Parathyroid adenoma (tissue), 2 donors: ENCODE results near the gene BRD2.

Experiments used
- H2AFZ ChIP-seq: fragments of 300-600 bp; sonication (generic); one replicate; pipeline ENCODE4 v1.7.0; 2017; ENCODE audit warnings: antibody characterized with exemption, mild to moderate bottlenecking
- H3K27ac ChIP-seq: fragments of 300-600 bp; sonication (generic); one replicate; pipeline ENCODE4 v1.7.0; 2017
- H3K27me3 ChIP-seq: fragments of 300-600 bp; sonication (generic); one replicate; pipeline ENCODE4 v1.7.0; 2017; ENCODE audit warnings: low read length; ENCODE audit not compliant: control insufficient read depth, insufficient read depth
- H3K36me3 ChIP-seq: fragments of 300-600 bp; sonication (generic); one replicate; pipeline ENCODE4 v1.7.0; 2017; ENCODE audit warnings: low read length; ENCODE audit not compliant: control insufficient read depth, insufficient read depth
- H3K4me1 ChIP-seq: fragments of 300-600 bp; sonication (generic); one replicate; pipeline ENCODE4 v1.7.0; 2017; ENCODE audit warnings: control low read depth
- H3K4me2 ChIP-seq: fragments of 300-600 bp; sonication (generic); one replicate; pipeline ENCODE4 v1.7.0; 2017; ENCODE audit warnings: low read length
- H3K4me3 ChIP-seq: fragments of 300-600 bp; sonication (generic); one replicate; pipeline ENCODE4 v1.7.0; 2017; ENCODE audit warnings: low read depth, low read length
- H3K79me2 ChIP-seq: fragments of 300-600 bp; sonication (generic); one replicate; pipeline ENCODE4 v1.7.0; 2017; ENCODE audit warnings: control low read depth
- H3K9ac ChIP-seq: fragments of 300-600 bp; sonication (generic); one replicate; pipeline ENCODE4 v1.7.0; 2017; ENCODE audit warnings: mild to moderate bottlenecking
- H3K9me3 ChIP-seq: fragments of 300-600 bp; sonication (generic); one replicate; pipeline ENCODE4 v1.7.0; 2017; ENCODE audit warnings: low read length; ENCODE audit not compliant: control insufficient read depth
- CTCF ChIP-seq: fragments of 300-600 bp; sonication (generic); IDR thresholded peaks from one replicate; pipeline ENCODE4 v1.7.0; 2017; ENCODE audit warnings: antibody characterized with exemption, mild to moderate bottlenecking
- donor health status: primary hyperparathyroidism.

Gene BRD2

DNA sequence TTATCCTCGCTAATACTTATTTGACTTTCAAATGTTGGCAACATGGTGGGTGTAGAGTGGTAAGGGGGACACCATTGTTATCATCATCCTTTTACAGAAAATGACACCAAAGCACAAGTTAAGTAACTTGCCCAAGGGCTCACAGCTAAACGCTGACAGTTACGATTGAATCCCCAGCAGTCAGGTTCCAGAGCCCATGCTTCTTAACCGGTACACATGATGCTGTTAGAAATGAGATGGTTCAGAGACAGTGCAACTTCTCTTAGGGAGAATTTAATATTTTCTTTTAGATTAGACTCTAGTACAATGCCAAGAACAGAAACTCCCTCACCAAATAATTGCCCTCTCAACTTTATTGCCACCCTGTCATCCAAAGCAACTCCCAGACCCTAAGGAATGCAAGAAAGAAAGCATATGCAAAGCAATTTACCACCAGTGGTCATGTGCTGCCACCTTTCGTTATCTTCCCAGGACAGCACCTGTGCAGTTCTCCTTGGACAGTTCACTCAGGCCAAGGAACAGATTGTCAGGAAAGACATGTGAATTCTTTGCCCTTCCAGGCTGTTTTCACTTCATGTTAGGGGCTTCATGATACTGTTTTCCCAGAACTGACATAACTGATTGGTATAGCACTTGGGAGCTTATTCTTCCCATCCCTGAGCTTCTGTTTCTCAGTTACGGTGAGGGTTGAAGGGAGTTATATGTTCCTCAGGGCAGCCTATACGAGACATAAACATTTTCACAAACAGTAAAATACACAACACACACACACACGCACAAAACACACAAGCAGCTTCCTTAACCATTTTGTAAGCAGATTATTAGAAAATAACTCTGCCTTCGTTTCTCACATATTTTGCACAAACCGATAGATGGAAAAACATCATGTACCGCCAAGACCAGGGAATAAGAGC lies 20.6 kb upstream of the BRD2 start:
- Histone ChIP-seq H3K4me3 (no peak overlapping the region), H3K27ac (no peak overlapping the region), H3K27me3 (no peaks in the 10 kb centered on the region), H3K9me3 (no peaks in the 10 kb centered on the region), H3K9ac (no peak overlapping the region), H2AFZ (no peak overlapping the region), H3K36me3 (no peaks in the 10 kb centered on the region), H3K4me1 (peaks cover 2% of the 10 kb centered on the region), H3K4me2 (no peak overlapping the region), H3K79me2 (no peaks in the 10 kb centered on the region)
- TF ChIP-seq CTCF: peak; percentile 72

GRCh38 chr6:32949113-32949512 lies 19.3 kb upstream of the BRD2 start:
- TF ChIP-seq CTCF: no peak
- Histone ChIP-seq H3K9ac (no peak overlapping the region), H3K9me3 (no peaks in the 10 kb centered on the region), H3K4me2 (no peak overlapping the region), H3K36me3 (no peaks in the 10 kb centered on the region), H3K4me1 (peaks cover 3% of the 10 kb centered on the region), H3K79me2 (no peaks in the 10 kb centered on the region), H3K4me3 (no peak overlapping the region), H2AFZ (no peak overlapping the region), H3K27ac (no peak overlapping the region), H3K27me3 (no peaks in the 10 kb centered on the region)

DNA sequence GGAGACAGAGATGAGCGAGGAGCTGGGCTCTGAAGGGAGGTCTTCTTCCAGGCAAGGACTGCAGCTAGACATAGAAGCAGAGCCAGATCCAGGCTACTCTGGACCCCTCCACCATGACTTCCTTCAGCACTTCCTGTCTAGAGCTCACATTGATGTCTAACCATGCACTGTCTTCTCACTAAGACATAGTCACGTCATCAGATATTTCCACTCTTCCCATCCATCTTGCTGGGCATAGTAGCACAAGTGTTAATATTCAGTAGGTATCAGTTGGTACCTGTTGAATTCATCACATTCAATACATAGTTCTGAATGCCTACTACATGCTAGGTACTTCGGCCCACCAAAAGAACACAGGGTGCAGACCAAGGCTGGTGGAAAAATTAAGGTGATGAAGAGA lies 18.4 kb upstream of the BRD2 start:
- Histone ChIP-seq H3K4me2 (no peak overlapping the region), H2AFZ (no peak overlapping the region), H3K9ac (no peak overlapping the region), H3K9me3 (no peaks in the 10 kb centered on the region), H3K36me3 (no peaks in the 10 kb centered on the region), H3K4me3 (no peak overlapping the region), H3K27me3 (no peaks in the 10 kb centered on the region), H3K79me2 (no peaks in the 10 kb centered on the region), H3K4me1 (peaks cover 6% of the 10 kb centered on the region), H3K27ac (no peak overlapping the region)
- no peak for TF ChIP-seq CTCF

DNA sequence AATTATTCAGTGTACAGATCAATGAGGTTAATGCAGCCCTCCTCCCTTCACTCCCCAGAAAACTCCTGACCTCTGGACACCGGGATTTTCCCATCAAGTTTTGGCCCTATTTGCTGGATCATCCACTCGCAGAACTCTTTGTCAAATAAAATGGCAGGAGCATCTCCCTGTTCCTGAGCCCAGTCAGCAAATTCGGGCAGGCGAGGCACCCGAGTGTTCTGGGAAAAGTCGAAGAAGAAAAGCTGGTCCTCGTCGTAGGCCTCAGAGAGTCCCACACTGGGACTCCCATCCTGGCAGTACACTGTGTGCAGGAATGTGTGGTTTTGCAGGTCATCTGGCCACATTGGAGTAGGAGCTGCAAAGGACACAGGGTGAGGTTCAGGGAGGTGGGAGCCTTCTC lies 17.9 kb upstream of the BRD2 start:
- Histone ChIP-seq H3K9me3 (no peaks in the 10 kb centered on the region), H3K27me3 (no peaks in the 10 kb centered on the region), H3K79me2 (peaks cover 2% of the 10 kb centered on the region), H3K36me3 (no peaks in the 10 kb centered on the region), H3K4me1 (peaks cover 6% of the 10 kb centered on the region), H3K4me2 (no peak overlapping the region), H3K4me3 (no peak overlapping the region), H3K27ac (no peak overlapping the region), H2AFZ (no peak overlapping the region), H3K9ac (no peak overlapping the region)
- no peak for TF ChIP-seq CTCF
